Measurements from ENCODE around the gene TGFBR1.

DNA sequence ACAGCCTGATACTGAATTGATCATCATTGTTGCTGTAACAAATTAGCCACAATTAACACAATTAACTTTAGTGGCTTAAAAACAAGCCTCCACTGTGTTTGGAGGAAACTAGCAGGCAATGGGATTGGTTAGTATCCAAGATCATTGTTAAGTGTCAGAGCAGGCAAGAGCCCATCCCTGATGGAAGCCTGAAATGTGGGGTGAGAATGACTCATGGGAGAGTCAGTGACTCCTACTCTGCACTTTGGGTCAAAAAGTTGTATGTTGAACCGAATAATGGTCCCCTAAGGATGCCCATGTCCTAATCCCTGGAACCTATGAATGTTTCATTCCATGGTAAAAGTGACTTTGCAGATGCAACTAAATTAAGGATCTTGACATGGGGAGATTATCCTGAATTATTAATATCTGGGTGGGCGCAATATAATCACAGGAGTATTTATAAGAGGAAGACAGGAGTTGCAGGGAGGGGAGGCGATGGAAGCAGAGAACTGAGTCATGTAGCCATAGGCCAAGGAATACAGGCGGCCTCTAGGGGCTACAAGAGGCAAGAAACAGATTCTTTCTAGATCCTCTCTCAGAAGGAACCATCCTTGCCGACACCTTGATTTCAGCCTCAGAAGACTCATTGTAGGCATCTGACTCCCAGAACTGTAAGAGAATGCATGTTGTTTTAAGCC lies 88.0 kb downstream of the TGFBR1 start:
- TF ChIP-seq, protein P1, sequence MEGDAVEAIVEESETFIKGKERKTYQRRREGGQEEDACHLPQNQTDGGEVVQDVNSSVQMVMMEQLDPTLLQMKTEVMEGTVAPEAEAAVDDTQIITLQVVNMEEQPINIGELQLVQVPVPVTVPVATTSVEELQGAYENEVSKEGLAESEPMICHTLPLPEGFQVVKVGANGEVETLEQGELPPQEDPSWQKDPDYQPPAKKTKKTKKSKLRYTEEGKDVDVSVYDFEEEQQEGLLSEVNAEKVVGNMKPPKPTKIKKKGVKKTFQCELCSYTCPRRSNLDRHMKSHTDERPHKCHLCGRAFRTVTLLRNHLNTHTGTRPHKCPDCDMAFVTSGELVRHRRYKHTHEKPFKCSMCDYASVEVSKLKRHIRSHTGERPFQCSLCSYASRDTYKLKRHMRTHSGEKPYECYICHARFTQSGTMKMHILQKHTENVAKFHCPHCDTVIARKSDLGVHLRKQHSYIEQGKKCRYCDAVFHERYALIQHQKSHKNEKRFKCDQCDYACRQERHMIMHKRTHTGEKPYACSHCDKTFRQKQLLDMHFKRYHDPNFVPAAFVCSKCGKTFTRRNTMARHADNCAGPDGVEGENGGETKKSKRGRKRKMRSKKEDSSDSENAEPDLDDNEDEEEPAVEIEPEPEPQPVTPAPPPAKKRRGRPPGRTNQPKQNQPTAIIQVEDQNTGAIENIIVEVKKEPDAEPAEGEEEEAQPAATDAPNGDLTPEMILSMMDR (IDR thresholded peaks at IDR 0.05; ENCODE audit: low read depth, low read length, poor library complexity, severe bottlenecking), result peak; percentile 37
- no peak for TF ChIP-seq EZH2phosphoT487 (IDR thresholded peaks at IDR 0.05; ENCODE audit: borderline replicate concordance, low read length)

All from DOHH2 (cell line).